ENCODE measurements around the gene KCTD1. TPM values are rescaled to one million over a fixed set of nuclear protein-coding genes. Genes with fewer than 3 reads are reported as not detected.

KCTD1 gene
- polyA plus RNA-seq, 1 of the 3 experiments (the other 2 are of a cell fraction), result 12.8 TPM

DNA sequence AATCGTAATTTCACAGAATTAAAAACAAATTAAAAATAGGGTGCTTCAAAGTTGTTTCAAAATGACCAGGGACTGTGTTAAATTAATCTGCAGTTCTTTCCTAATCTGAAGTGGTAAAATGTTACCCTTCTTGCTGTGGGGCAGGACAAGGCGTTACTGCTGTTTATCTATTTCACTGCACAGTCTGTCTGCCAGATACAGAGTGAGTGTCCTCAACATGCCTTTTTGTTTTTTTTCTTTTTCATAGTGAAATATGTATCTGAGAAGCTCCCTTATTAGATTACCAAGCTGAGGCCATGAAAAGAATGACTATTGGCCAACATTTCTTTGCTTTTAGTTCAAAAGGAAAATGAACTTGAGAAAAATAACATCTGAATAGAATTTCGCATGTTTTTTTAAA is 38.0 kb downstream of the KCTD1 start:
- CTCF ChIA-PET, result interaction anchor here (2.2 kb wide), 1 partner anchor 127 kb away, joined by 8 read pairs; no protein-coding TSS in a partner anchor
- Histone ChIP-seq H2AFZ (ENCODE audit: low read depth) (no peak overlapping the region), H3K9me2 (no peaks in the 10 kb centered on the region), H3K4me1 (ENCODE audit: control insufficient read depth in 1 of 2, insufficient read depth in 2 of 2, low read depth in 1 of 2, low read length in 1 of 2) (peaks cover 12 to 36% of the 10 kb centered on the region in 2 experiments; a peak in 3 of 4 replicates), H3K36me3 (replicated peaks in 1 of 2; ENCODE audit: control insufficient read depth in 1 of 2, insufficient read depth in 2 of 2, low read length in 1 of 2) (no peaks in the 10 kb centered on the region), H4K20me1 (ENCODE audit: insufficient read depth) (no peaks in the 10 kb centered on the region), H3K27me3 (ENCODE audit: insufficient read depth) (no peaks in the 10 kb centered on the region), H3F3A (replicated peaks; ENCODE audit: insufficient read depth) (peaks cover 17% of the 10 kb centered on the region), H3K9me3 (no peaks in the 10 kb centered on the region), H3K4me3 (ENCODE audit: low read depth in 2 of 2, low read length in 1 of 2) (no peak overlapping the region), H3K27ac (ENCODE audit: low read depth in 2 of 2, low read length in 1 of 2) (peak overlapping the region; percentile 23 to 84), H3K9ac (no peak overlapping the region), H3K79me2 (ENCODE audit: insufficient read depth) (peaks cover 24% of the 10 kb centered on the region; the same call in 1 of the 2 replicates), H3K4me2 (peak overlapping the region; percentile 8; the same call in 1 of the 2 replicates)
- TF ChIP-seq CHD2 (IDR thresholded peaks at IDR 0.05; ENCODE audit: low read length, partially characterized antibody), result peak; percentile 64
- no peak for TF ChIP-seq NRF1 (IDR thresholded peaks at IDR 0.05; ENCODE audit: low read depth, low read length)
- TF ChIP-seq MXI1 (IDR thresholded peaks at IDR 0.05; ENCODE audit: low read depth, low read length), result no peak
- no peak for TF ChIP-seq SMC3 (IDR thresholded peaks at IDR 0.05; ENCODE audit: low read depth, low read length)
- TF ChIP-seq EP300 (IDR thresholded peaks at IDR 0.05; ENCODE audit: borderline replicate concordance in 1 of 2, low read depth in 1 of 2, low read length in 1 of 2), result peak in 1 of 2 experiments; percentile 57; a peak in 1 of 4 replicates
- TF ChIP-seq TCF12 (IDR thresholded peaks at IDR 0.05), result 0 out of 2 replicates have a peak, but pooled peaks have one; percentile 4
- peak; percentile 72 for TF ChIP-seq RCOR1 (IDR thresholded peaks at IDR 0.05; ENCODE audit: low read length)
- TF ChIP-seq SIN3A (IDR thresholded peaks at IDR 0.05; ENCODE audit: borderline replicate concordance, low read depth, low read length), result no peak
- TF ChIP-seq, protein P1, sequence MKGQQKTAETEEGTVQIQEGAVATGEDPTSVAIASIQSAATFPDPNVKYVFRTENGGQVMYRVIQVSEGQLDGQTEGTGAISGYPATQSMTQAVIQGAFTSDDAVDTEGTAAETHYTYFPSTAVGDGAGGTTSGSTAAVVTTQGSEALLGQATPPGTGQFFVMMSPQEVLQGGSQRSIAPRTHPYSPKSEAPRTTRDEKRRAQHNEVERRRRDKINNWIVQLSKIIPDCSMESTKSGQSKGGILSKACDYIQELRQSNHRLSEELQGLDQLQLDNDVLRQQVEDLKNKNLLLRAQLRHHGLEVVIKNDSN (IDR thresholded peaks at IDR 0.05; ENCODE audit: borderline replicate concordance, low read depth), result no peak
- TF ChIP-seq TEAD4 (IDR thresholded peaks at IDR 0.05; ENCODE audit: borderline replicate concordance, insufficient read depth), result no peak
- DNase-seq, result peak; percentile 44
- POLR2A ChIA-PET, result no interaction called here
- WGBS (ENCODE audit: low lambda C conversion rate), result 69% methylated on average over 3 of the region's 3 CpGs

GRCh38 chr18:26506012-26506411 is 42.3 kb downstream of the KCTD1 start:
- ChIA-PET CTCF (interaction anchor here (1.5 kb wide), 1 partner anchor 42 kb away, joined by 6 read pairs; the partner anchor contains the start of gene KCTD1), POLR2A (no interaction called here)
- Histone ChIP-seq H3K4me1 (ENCODE audit: control insufficient read depth in 1 of 2, insufficient read depth in 2 of 2, low read depth in 1 of 2, low read length in 1 of 2) (peaks cover 0 to 38% of the 10 kb centered on the region in 2 experiments; a peak in 2 of 4 replicates), H3K4me2 (no peak overlapping the region), H3K27ac (ENCODE audit: low read depth in 2 of 2, low read length in 1 of 2) (no peak overlapping the region; a peak in 1 of 4 replicates), H3K9me2 (no peaks in the 10 kb centered on the region), H3K9me3 (no peaks in the 10 kb centered on the region), H3K27me3 (ENCODE audit: insufficient read depth) (no peaks in the 10 kb centered on the region), H3K4me3 (ENCODE audit: low read depth in 2 of 2, low read length in 1 of 2) (no peak overlapping the region), H3K79me2 (ENCODE audit: insufficient read depth) (peaks cover 8% of the 10 kb centered on the region; the same call in 1 of the 2 replicates), H3K9ac (no peak overlapping the region), H3F3A (replicated peaks; ENCODE audit: insufficient read depth) (peaks cover 6% of the 10 kb centered on the region), H4K20me1 (ENCODE audit: insufficient read depth) (no peaks in the 10 kb centered on the region), H2AFZ (ENCODE audit: low read depth) (no peak overlapping the region), H3K36me3 (replicated peaks in 1 of 2; ENCODE audit: control insufficient read depth in 1 of 2, insufficient read depth in 2 of 2, low read length in 1 of 2) (no peaks in the 10 kb centered on the region)
- TF ChIP-seq JUND (IDR thresholded peaks at IDR 0.05) (no peak), REST (IDR thresholded peaks at IDR 0.05; ENCODE audit: low read depth, low read length) (no peak), GATA2 (CRISPR knock-in tag; IDR thresholded peaks at IDR 0.05) (no peak), RXRA (IDR thresholded peaks at IDR 0.05; ENCODE audit: borderline replicate concordance, low read depth) (no peak), CHD2 (IDR thresholded peaks at IDR 0.05; ENCODE audit: low read length, partially characterized antibody) (no peak)
- no peak for DNase-seq
- 94% methylated on average over 8 of the region's 8 CpGs for WGBS (ENCODE audit: low lambda C conversion rate)
